Ectodermal cell (in vitro differentiated cells): Measurements from ENCODE around the gene NLGN3.

Experiments
- H3K27ac ChIP-seq: 2 replicates; pipeline ENCODE4 v1.7.0; 2013; ENCODE audit warnings: mild to moderate bottlenecking, low read depth, low read length; ENCODE audit not compliant: insufficient read depth, poor library complexity, severe bottlenecking
- H3K27me3 ChIP-seq: 2 replicates; pipeline ENCODE4 v1.7.0; 2013; ENCODE audit warnings: mild to moderate bottlenecking, low read length; ENCODE audit not compliant: insufficient read depth, control insufficient read depth, poor library complexity, severe bottlenecking
- H3K36me3 ChIP-seq: one replicate; pipeline ENCODE4 v1.7.0; 2013; ENCODE audit warnings: low read length; ENCODE audit not compliant: control insufficient read depth, insufficient read depth
- H3K4me1 ChIP-seq: one replicate; pipeline ENCODE4 v1.7.0; 2013; ENCODE audit warnings: low read length; ENCODE audit not compliant: control insufficient read depth, insufficient read depth
- H3K4me3 ChIP-seq: 2 replicates; pipeline ENCODE4 v1.7.0; 2013; ENCODE audit warnings: low read depth, low read length, control low read depth; ENCODE audit not compliant: insufficient read depth
- H3K9me3 ChIP-seq: 2 replicates; pipeline ENCODE4 v1.7.0; 2013; ENCODE audit warnings: mild to moderate bottlenecking, low read length, moderate library complexity; ENCODE audit not compliant: control insufficient read depth
- WGBS, 2 experiments: methylation state at CpG; one replicate each; pipeline ENCODE4 v1.1.7; 2013; ENCODE audit warnings: missing lambda C conversion rate in 2 of 2; 5-methylcytosine and 5-hydroxymethylcytosine counted together

The NLGN3 gene

GRCh38 chrX:71103110-71103983 lies 41.3 kb upstream of the NLGN3 start:
- peaks cover 29% of the 10 kb centered on the region for H3K4me1 ChIP-seq
- H3K36me3 ChIP-seq = no peaks in the 10 kb centered on the region
- H3K27me3 ChIP-seq = peaks cover 26% of the 10 kb centered on the region
- 4 to 5% methylated on average over 4 to 6 of the region's 10 CpGs for WGBS, 2 experiments
- peak overlapping the region; percentile 44 for H3K27ac ChIP-seq
- H3K4me3 ChIP-seq = no peak overlapping the region
- no peaks in the 10 kb centered on the region for H3K9me3 ChIP-seq

DNA sequence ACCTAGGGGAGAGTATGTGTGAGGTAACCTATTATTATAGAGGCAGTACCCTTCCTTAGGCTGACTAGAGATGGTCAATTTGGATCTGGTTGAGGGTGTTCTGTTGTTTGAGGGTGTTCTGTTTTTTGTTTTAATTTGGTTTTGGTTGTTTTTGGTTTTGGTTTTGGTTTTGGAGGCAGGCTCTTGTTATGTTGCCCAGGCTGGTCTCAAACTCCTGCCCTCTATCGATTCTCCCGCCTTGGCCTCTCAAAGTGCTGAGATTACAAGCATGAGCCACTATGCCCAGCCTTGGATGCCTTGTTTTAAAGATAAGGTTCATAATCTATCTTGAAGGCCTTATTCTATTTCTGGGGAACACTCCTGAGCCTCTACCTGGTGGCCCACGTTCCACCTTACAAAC lies 39.0 kb upstream of the NLGN3 start:
- Histone ChIP-seq H3K9me3 (no peaks in the 10 kb centered on the region), H3K36me3 (no peaks in the 10 kb centered on the region), H3K4me3 (no peak overlapping the region), H3K27me3 (peaks cover 4% of the 10 kb centered on the region), H3K4me1 (peaks cover 17% of the 10 kb centered on the region), H3K27ac (no peak overlapping the region)
- WGBS, 2 experiments = 90 to 95% methylated on average over 3 of the region's 3 CpGs

DNA sequence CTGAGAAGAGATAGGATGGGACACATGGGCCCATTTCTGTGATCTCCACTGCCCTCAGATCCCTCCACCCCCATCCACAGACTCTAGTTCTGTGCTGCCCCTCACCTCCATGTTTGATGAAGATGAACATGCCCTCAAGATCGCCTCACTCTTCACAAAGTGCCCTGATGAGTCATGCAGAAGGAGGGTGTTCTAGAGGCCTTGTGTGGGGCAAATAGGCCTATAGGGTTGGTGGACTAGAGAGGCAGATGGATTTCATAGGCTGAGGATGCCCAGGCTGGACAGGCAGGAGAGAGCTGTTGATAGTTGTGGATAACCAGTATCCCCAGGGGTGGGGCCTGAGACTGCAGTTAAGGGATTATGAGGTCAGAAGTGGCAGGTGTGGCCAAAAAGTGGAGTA lies 38.2 kb upstream of the NLGN3 start, which contains the start of gene CXorf65:
CXorf65 (minus strand) TSS at position 314 of the 400 bp plus-strand sequence; CDS start at position 130, 184 bp downstream.
- no peak within 1 kb of the TSS for H3K27ac ChIP-seq
- WGBS, 2 experiments = 93 to 100% methylated on average over 1 of the region's 1 CpG
- H3K4me1 ChIP-seq = peaks cover 17% of the 10 kb centered on the region
- H3K4me3 ChIP-seq = no peak within 1 kb of the TSS
- H3K36me3 ChIP-seq = no peaks in the 10 kb centered on the region
- no peaks in the 10 kb centered on the region for H3K27me3 ChIP-seq
- no peaks in the 10 kb centered on the region for H3K9me3 ChIP-seq

DNA sequence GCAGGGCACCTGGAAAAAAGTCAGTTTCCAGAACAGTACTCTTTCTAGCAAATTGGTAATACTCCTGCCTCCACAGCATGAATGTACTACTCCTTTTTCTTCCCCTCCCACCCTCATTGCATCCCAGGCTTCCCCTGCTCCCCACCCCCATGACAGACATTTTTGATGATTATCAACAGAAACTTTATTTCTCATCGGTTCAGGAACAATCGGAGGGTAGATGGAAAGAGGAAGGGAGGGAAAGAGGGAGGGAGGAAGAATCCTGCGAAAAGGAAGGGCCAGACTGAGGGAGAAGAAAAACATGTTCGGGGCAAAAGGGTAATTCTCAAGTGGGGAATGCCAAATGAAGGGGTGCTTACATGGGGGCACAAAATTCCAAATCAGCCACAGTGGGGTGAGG lies 37.4 kb upstream of the NLGN3 start:
- H3K4me3 ChIP-seq = no peak overlapping the region
- WGBS, 2 experiments = 95 to 98% methylated on average over 4 of the region's 4 CpGs
- no peaks in the 10 kb centered on the region for H3K27me3 ChIP-seq
- H3K4me1 ChIP-seq = peaks cover 17% of the 10 kb centered on the region
- H3K36me3 ChIP-seq = no peaks in the 10 kb centered on the region
- H3K27ac ChIP-seq = no peak overlapping the region
- H3K9me3 ChIP-seq = no peaks in the 10 kb centered on the region

DNA sequence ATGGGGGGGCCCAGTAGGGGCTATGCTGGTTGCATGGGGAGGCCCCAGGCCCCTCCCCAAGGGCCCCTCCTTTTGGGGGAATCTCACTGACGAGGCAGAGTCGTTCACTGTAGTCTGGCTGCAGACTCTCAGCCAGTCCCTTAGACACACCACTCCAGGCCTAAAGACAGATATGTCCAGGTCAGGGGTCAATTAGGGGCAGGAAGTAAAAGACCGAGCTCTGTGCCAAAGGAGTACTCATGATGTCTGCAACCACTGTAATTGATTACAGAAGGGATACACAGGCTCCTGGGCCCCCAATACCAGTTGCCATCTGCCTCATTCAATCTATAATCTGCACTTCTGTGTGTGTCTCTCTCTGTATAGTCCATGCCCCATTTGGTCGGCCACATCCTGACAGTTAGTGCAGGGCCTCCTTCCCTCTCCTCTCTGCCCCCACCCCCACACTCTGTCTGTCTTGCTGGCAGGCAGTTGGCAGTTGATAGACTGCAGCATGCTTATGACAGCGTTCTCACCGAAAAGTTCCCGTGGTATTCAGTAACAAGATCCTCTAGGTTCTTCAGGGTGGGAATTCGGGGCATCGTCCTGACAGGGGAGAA lies 36.8 kb upstream of the NLGN3 start:
- H3K4me3 ChIP-seq = no peak overlapping the region
- H3K27me3 ChIP-seq = no peaks in the 10 kb centered on the region
- H3K36me3 ChIP-seq = no peaks in the 10 kb centered on the region
- WGBS, 2 experiments = 64 to 69% methylated on average over 8 to 9 of the region's 9 CpGs
- peaks cover 17% of the 10 kb centered on the region for H3K4me1 ChIP-seq
- H3K9me3 ChIP-seq = no peaks in the 10 kb centered on the region
- H3K27ac ChIP-seq = no peak overlapping the region

DNA sequence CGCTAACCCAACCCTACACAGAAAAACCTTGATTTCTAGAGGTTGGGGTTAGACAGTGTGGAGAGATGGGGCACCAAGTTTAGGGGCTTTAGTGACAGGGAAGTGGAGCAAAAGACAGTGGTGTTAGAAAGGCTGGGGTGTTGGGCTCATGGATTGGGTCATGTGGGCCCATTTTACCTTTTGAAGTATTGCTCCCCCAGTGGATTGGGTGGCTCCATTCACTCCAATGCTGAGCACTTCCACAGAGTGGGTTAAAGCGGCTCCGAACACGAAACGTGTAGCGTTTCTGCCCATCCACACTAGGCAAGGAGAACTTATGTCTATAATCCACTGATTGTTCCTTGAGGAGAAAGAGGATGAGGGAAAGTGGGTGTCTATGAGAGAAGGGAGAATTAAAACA lies 35.6 kb upstream of the NLGN3 start:
- Histone ChIP-seq H3K9me3 (no peaks in the 10 kb centered on the region), H3K4me1 (peaks cover 8% of the 10 kb centered on the region), H3K36me3 (no peaks in the 10 kb centered on the region), H3K27ac (no peak overlapping the region), H3K27me3 (no peaks in the 10 kb centered on the region), H3K4me3 (no peak overlapping the region)
- WGBS, 2 experiments = 98 to 100% methylated on average over 5 of the region's 6 CpGs

GRCh38 chrX:71111141-71111843 lies 33.3 kb upstream of the NLGN3 start, which contains the start of gene IL2RG:
IL2RG (minus strand) TSS chrX:71111577; CDS start chrX:71111539, 38 bp downstream.
- Histone ChIP-seq H3K27me3 (no peaks in the 10 kb centered on the region), H3K4me3 (no peak within 1 kb of the TSS), H3K4me1 (peaks cover 7% of the 10 kb centered on the region), H3K9me3 (no peaks in the 10 kb centered on the region), H3K27ac (no peak within 1 kb of the TSS), H3K36me3 (no peaks in the 10 kb centered on the region)
- 67 to 87% methylated on average over 2 to 4 of the region's 8 CpGs for WGBS, 2 experiments

DNA sequence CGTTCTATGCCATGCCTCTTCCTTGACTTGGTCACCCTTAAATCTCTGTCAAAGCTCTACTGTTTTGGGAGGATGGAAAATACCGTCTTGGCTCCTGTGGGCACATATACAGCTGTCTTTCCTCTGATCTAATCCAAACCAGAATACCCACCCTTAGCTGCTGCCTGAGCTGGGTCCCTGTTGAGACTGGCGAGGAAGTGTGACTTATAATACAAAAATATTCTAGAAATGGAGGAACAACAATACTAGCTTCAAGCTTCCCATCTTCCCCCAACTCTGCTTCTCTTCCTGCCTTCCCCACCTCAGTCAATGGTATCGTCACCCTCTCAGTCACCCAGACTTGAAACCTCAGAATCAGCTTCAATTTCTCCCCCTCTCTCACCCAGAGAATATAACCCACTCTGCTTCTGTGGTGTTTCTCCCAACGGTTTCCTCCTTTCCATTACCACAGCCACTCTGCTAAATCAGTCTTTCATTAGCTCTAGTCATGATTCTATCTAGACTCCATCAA lies 32.7 kb upstream of the NLGN3 start:
- Histone ChIP-seq H3K4me1 (peaks cover 7% of the 10 kb centered on the region), H3K4me3 (no peak overlapping the region), H3K9me3 (no peaks in the 10 kb centered on the region), H3K27ac (no peak overlapping the region), H3K36me3 (no peaks in the 10 kb centered on the region), H3K27me3 (no peaks in the 10 kb centered on the region)
- WGBS, 2 experiments = 86 to 91% methylated on average over 4 to 5 of the region's 5 CpGs

- WGBS, 2 experiments = 76 to 79% methylated on average over 8 to 10 of the region's 10 CpGs
- H3K36me3 ChIP-seq = peaks cover 2% of the 10 kb centered on the region
- no peak overlapping the region for H3K27ac ChIP-seq
- no peaks in the 10 kb centered on the region for H3K9me3 ChIP-seq
- H3K27me3 ChIP-seq = no peaks in the 10 kb centered on the region
- H3K4me1 ChIP-seq = no peaks in the 10 kb centered on the region
- H3K4me3 ChIP-seq = no peak overlapping the region
These were observed 27.3 kb upstream of the NLGN3 start for GRCh38 chrX:71117358-71117757.
